WTC11 (cell line): ENCODE measurements around the gene NXN. TPM values are rescaled to one million over a fixed set of nuclear protein-coding genes. Genes with fewer than 3 reads are reported as not detected.

Experiments
- ATAC-seq: fragments of 200-7000 bp; cut with Tn5 transposase; 2 replicates; pipeline ENCODE4 v1.10.0; 2021; ENCODE audit warnings: mild to moderate bottlenecking, moderate library complexity
- CTCF ChIA-PET: fragments of 300-600 bp; sonication (Branson Sonifier 250); formaldehyde crosslinking; loops from one replicate; lab custom pipeline; 2021; ENCODE audit warnings: antibody characterized with exemption; lab: Charles Lee
- POLR2A ChIA-PET: fragments of 350-600 bp; sonication (Branson Sonifier 250); formaldehyde crosslinking; loops from one replicate; lab custom pipeline; 2021; ENCODE audit warnings: antibody characterized with exemption; lab: Charles Lee
- DNase-seq: peaks from one replicate; pipeline ENCODE4 v3.0.0; 2021; ENCODE audit warnings: low spot score
- H3K27ac Mint-ChIP-seq: 2 replicates; pipeline ENCODE4 v1.8.0; 2021; ENCODE audit warnings: mixed read lengths
- H3K27me3 Mint-ChIP-seq: 2 replicates; pipeline ENCODE4 v1.8.0; 2021; ENCODE audit warnings: low read depth, mild to moderate bottlenecking, moderate library complexity, mixed read lengths
- H3K36me3 Mint-ChIP-seq: 2 replicates; pipeline ENCODE4 v1.8.0; 2021; ENCODE audit warnings: mixed read lengths
- H3K4me1 Mint-ChIP-seq: 2 replicates; pipeline ENCODE4 v1.8.0; 2022; ENCODE audit warnings: mixed read lengths
- H3K4me3 Mint-ChIP-seq: 2 replicates; pipeline ENCODE4 v1.8.0; 2021; ENCODE audit warnings: mild to moderate bottlenecking, moderate library complexity, mixed read lengths
- H3K9me3 Mint-ChIP-seq: 2 replicates; pipeline ENCODE4 v1.8.0; 2021; ENCODE audit warnings: mixed read lengths
- FOXP1 ChIP-seq: sonication (generic); formaldehyde crosslinking; IDR thresholded peaks from 2 replicates; pipeline ENCODE4 v1.8.0; 2022; ENCODE audit warnings: missing genetic modification reagents, mild to moderate bottlenecking, moderate library complexity, borderline replicate concordance
- GABPB1 ChIP-seq: sonication (generic); formaldehyde crosslinking; IDR thresholded peaks from 2 replicates; pipeline ENCODE4 v1.8.1; 2023; ENCODE audit warnings: mild to moderate bottlenecking, missing genetic modification reagents
- HMGA2 ChIP-seq: fragments of 250-450 bp; sonication (Bioruptor Pico); IDR thresholded peaks from 2 replicates; pipeline ENCODE4 v1.4.0; 2021; ENCODE audit warnings: mild to moderate bottlenecking, moderate library complexity
- KAT7 ChIP-seq: sonication (generic); formaldehyde crosslinking; IDR thresholded peaks from 2 replicates; pipeline ENCODE4 v1.8.1; 2023; ENCODE audit warnings: missing genetic modification reagents, mild to moderate bottlenecking, borderline replicate concordance
- MYBL2 ChIP-seq: sonication (generic); formaldehyde crosslinking; IDR thresholded peaks from 2 replicates; pipeline ENCODE4 v1.8.1; 2023; ENCODE audit warnings: mild to moderate bottlenecking, moderate library complexity, missing genetic modification reagents
- NR1H2 ChIP-seq: sonication (generic); formaldehyde crosslinking; IDR thresholded peaks from 2 replicates; pipeline ENCODE4 v1.9.0; 2021; ENCODE audit warnings: mild to moderate bottlenecking, moderate library complexity, missing genetic modification reagents
- TEAD1 ChIP-seq: sonication (generic); formaldehyde crosslinking; IDR thresholded peaks from 2 replicates; pipeline ENCODE4 v1.8.0; 2022; ENCODE audit warnings: mild to moderate bottlenecking, missing genetic modification reagents
- ZNF263 ChIP-seq: sonication (generic); formaldehyde crosslinking; IDR thresholded peaks from 2 replicates; pipeline ENCODE4 v1.8.1; 2022; ENCODE audit warnings: low read depth, mild to moderate bottlenecking, moderate library complexity, missing genetic modification reagents
- ZNF317 ChIP-seq: sonication (generic); formaldehyde crosslinking; IDR thresholded peaks from 2 replicates; pipeline ENCODE4 v1.8.1; 2023; ENCODE audit warnings: low read depth, mild to moderate bottlenecking, moderate library complexity, missing genetic modification reagents, borderline replicate concordance
- total RNA-seq: library from RNA; stranded (reverse); gene quantifications from 3 replicates; pipeline ENCODE4 v1.2.3, GENCODE V29; 2021
- TF ChIP-seq, protein P1 (sequence below): sonication (generic); formaldehyde crosslinking; IDR thresholded peaks from 2 replicates; pipeline ENCODE4 v1.8.0; 2023; ENCODE audit warnings: mild to moderate bottlenecking, missing genetic modification reagents
- TF ChIP-seq, protein P2 (sequence below): sonication (generic); formaldehyde crosslinking; IDR thresholded peaks from 2 replicates; pipeline ENCODE4 v1.8.1; 2023; ENCODE audit warnings: mild to moderate bottlenecking, moderate library complexity, missing genetic modification reagents
- TF ChIP-seq, protein P3 (sequence below): sonication (generic); formaldehyde crosslinking; IDR thresholded peaks from 2 replicates; pipeline ENCODE4 v1.8.1; 2023; ENCODE audit warnings: mild to moderate bottlenecking, missing genetic modification reagents
- TF ChIP-seq, protein P4 (sequence below): sonication (generic); formaldehyde crosslinking; IDR thresholded peaks from 2 replicates; pipeline ENCODE4 v1.8.1; 2023; ENCODE audit warnings: mild to moderate bottlenecking, missing genetic modification reagents
- TF ChIP-seq, protein P5 (sequence below): fragments of 250-450 bp; sonication (Bioruptor Pico); IDR thresholded peaks from 2 replicates; pipeline ENCODE4 v1.9.0; 2021; ENCODE audit warnings: mild to moderate bottlenecking

Gene NXN
- total RNA-seq, 1 experiment from 2014 or later = 96.8 TPM

DNA sequence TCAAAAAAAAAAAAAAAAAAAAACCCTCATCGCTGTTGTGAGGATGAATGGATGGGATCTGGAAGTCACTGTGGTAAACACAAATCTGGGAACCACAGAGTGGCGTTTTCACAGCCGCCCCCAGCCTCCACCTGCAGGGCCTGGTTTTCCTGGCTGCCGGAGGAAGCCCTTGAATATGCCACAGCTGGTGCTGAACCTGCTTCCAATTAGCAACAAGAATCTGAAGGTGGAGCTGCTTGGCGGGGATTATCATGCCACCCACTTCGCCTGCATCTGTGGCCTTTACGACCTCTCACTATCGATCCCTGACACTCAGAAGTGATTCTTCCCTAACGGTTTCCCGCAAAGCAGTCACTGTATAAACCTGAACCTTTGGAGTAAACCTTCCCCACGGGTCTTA, 181.3 kb downstream of the NXN start:
- POLR2A ChIA-PET = interaction anchor here (0.6 to 1.1 kb wide), 2 partner anchors 73 to 181 kb away, joined by 3 to 4 read pairs; partner anchors contain the start of gene NXN
- ATAC-seq (no peak), DNase-seq (no peak)
- no peak overlapping the region for H3K27ac Mint-ChIP-seq
- H3K4me1 Mint-ChIP-seq = peaks cover 10% of the 10 kb centered on the region
- no peaks in the 10 kb centered on the region for H3K27me3 Mint-ChIP-seq
- peaks cover 9% of the 10 kb centered on the region for H3K36me3 Mint-ChIP-seq
- no peak overlapping the region for H3K4me3 Mint-ChIP-seq
- CTCF ChIA-PET = interaction anchor here (0.6 to 10.3 kb wide), 4 partner anchors 81 to 206 kb away, joined by 3 to 190 read pairs (median 30); partner anchors contain the start of genes NXN and TIMM22
- no peaks in the 10 kb centered on the region for H3K9me3 Mint-ChIP-seq
- TF ChIP-seq, protein P1, sequence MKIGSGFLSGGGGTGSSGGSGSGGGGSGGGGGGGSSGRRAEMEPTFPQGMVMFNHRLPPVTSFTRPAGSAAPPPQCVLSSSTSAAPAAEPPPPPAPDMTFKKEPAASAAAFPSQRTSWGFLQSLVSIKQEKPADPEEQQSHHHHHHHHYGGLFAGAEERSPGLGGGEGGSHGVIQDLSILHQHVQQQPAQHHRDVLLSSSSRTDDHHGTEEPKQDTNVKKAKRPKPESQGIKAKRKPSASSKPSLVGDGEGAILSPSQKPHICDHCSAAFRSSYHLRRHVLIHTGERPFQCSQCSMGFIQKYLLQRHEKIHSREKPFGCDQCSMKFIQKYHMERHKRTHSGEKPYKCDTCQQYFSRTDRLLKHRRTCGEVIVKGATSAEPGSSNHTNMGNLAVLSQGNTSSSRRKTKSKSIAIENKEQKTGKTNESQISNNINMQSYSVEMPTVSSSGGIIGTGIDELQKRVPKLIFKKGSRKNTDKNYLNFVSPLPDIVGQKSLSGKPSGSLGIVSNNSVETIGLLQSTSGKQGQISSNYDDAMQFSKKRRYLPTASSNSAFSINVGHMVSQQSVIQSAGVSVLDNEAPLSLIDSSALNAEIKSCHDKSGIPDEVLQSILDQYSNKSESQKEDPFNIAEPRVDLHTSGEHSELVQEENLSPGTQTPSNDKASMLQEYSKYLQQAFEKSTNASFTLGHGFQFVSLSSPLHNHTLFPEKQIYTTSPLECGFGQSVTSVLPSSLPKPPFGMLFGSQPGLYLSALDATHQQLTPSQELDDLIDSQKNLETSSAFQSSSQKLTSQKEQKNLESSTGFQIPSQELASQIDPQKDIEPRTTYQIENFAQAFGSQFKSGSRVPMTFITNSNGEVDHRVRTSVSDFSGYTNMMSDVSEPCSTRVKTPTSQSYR (CRISPR knock-in tag) = no peak
- TF ChIP-seq, protein P2, sequence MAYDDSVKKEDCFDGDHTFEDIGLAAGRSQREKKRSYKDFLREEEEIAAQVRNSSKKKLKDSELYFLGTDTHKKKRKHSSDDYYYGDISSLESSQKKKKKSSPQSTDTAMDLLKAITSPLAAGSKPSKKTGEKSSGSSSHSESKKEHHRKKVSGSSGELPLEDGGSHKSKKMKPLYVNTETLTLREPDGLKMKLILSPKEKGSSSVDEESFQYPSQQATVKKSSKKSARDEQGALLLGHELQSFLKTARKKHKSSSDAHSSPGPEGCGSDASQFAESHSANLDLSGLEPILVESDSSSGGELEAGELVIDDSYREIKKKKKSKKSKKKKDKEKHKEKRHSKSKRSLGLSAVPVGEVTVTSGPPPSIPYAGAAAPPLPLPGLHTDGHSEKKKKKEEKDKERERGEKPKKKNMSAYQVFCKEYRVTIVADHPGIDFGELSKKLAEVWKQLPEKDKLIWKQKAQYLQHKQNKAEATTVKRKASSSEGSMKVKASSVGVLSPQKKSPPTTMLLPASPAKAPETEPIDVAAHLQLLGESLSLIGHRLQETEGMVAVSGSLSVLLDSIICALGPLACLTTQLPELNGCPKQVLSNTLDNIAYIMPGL (CRISPR knock-in tag) = no peak

DNA sequence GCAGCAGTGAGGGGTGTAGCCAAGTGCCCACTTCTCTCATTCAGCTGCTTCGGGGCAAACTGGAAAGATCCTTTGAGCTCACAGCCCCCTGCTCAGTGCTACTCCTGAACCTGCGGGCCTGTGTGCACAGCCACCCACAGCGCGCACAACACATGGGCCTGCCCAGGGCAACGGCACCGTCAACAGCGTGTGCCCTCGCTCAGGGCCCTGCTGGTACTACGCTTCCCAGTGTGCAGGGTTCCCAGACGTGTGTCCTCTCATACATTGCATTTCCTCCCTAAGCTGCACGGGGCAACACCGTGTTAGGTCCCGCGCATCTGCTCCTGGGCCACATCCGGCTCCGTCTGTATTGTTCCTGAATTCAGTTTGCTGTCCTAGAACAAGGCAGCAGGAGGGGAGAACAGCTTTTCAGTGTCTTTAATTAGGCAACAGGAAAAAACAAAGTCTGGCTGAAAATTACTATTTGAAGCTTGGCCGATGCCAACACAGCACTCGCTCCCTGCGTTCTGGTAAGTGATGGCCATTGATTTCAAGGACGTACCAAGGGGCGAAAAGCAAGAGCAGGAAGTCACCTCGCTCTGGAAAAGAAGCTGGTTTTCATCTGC, 182.2 kb downstream of the NXN start:
- POLR2A ChIA-PET = interaction anchor here (1.1 to 1.2 kb wide), 2 partner anchors 182 to 183 kb away, joined by 4 to 5 read pairs; partner anchors contain the start of gene NXN
- ATAC-seq (no peak), DNase-seq (no peak)
- H3K9me3 Mint-ChIP-seq = no peaks in the 10 kb centered on the region
- H3K4me3 Mint-ChIP-seq = no peak overlapping the region
- peak overlapping the region; percentile 77 for H3K27ac Mint-ChIP-seq
- CTCF ChIA-PET = interaction anchor here (0.6 to 10.3 kb wide), 4 partner anchors 82 to 207 kb away, joined by 3 to 190 read pairs (median 30); partner anchors contain the start of genes NXN and TIMM22
- peaks cover 10% of the 10 kb centered on the region for H3K4me1 Mint-ChIP-seq
- H3K27me3 Mint-ChIP-seq = no peaks in the 10 kb centered on the region
- peaks cover 14% of the 10 kb centered on the region for H3K36me3 Mint-ChIP-seq
- TF ChIP-seq, protein P3, sequence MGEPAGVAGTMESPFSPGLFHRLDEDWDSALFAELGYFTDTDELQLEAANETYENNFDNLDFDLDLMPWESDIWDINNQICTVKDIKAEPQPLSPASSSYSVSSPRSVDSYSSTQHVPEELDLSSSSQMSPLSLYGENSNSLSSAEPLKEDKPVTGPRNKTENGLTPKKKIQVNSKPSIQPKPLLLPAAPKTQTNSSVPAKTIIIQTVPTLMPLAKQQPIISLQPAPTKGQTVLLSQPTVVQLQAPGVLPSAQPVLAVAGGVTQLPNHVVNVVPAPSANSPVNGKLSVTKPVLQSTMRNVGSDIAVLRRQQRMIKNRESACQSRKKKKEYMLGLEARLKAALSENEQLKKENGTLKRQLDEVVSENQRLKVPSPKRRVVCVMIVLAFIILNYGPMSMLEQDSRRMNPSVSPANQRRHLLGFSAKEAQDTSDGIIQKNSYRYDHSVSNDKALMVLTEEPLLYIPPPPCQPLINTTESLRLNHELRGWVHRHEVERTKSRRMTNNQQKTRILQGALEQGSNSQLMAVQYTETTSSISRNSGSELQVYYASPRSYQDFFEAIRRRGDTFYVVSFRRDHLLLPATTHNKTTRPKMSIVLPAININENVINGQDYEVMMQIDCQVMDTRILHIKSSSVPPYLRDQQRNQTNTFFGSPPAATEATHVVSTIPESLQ (CRISPR knock-in tag) = no peak
- TF ChIP-seq ZNF263 (CRISPR knock-in tag) = no peak
- no peak for TF ChIP-seq HMGA2 (CRISPR knock-in tag)
- TF ChIP-seq GABPB1 = no peak
- TF ChIP-seq KAT7 (CRISPR knock-in tag) = no peak
- TF ChIP-seq, protein P4, sequence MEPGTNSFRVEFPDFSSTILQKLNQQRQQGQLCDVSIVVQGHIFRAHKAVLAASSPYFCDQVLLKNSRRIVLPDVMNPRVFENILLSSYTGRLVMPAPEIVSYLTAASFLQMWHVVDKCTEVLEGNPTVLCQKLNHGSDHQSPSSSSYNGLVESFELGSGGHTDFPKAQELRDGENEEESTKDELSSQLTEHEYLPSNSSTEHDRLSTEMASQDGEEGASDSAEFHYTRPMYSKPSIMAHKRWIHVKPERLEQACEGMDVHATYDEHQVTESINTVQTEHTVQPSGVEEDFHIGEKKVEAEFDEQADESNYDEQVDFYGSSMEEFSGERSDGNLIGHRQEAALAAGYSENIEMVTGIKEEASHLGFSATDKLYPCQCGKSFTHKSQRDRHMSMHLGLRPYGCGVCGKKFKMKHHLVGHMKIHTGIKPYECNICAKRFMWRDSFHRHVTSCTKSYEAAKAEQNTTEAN (CRISPR knock-in tag) = no peak
- no peak for TF ChIP-seq FOXP1 (CRISPR knock-in tag)
- no peak for TF ChIP-seq MYBL2 (CRISPR knock-in tag)
- no peak for TF ChIP-seq TEAD1 (CRISPR knock-in tag)

DNA sequence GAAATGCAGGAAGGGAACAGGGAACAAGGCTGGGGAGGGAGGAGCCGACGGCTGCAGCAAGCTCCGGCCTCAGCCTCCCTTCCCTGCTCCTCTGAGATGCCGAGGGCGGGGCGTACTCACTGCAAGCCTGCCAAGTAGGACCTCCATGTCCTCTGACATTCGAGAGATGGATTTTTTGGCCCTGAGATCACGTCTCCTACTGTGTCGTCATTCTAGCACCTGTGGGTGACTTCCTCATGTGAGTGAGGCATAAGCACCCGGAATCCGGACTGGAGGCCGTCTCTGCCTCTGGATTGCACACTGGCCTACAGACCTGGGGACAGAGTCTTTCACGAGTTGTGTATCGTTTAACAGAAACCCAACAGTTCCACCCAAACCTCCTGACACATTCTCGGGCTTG, 183.0 kb downstream of the NXN start:
- CTCF ChIA-PET = interaction anchor here (6.6 to 10.3 kb wide), 2 partner anchors 184 to 200 kb away, joined by 53 to 190 read pairs; partner anchors contain the start of genes NXN and TIMM22
- TF ChIP-seq FOXP1 (CRISPR knock-in tag) (no peak), NR1H2 (CRISPR knock-in tag) (no peak), ZNF317 (CRISPR knock-in tag) (no peak)
- TF ChIP-seq, protein P5, sequence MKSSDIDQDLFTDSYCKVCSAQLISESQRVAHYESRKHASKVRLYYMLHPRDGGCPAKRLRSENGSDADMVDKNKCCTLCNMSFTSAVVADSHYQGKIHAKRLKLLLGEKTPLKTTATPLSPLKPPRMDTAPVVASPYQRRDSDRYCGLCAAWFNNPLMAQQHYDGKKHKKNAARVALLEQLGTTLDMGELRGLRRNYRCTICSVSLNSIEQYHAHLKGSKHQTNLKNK (CRISPR knock-in tag) = no peak
- Mint-ChIP-seq H3K4me1 (peaks cover 10% of the 10 kb centered on the region), H3K27ac (peak overlapping the region; percentile 77), H3K36me3 (peaks cover 19% of the 10 kb centered on the region), H3K4me3 (no peak overlapping the region), H3K9me3 (no peaks in the 10 kb centered on the region), H3K27me3 (no peaks in the 10 kb centered on the region)
- no peak for DNase-seq
- ATAC-seq = no peak
- POLR2A ChIA-PET = interaction anchor here (1.2 kb wide), 1 partner anchor 184 kb away, joined by 5 read pairs; no protein-coding TSS in a partner anchor
